Spinal cord (tissue), 10 donors: ENCODE data around the gene UVRAG. TPM values are rescaled to one million over a fixed set of nuclear protein-coding genes. Genes with fewer than 3 reads are reported as not detected.

Experiments used
- DNase-seq, 6 donors: peaks; one replicate each; pipeline versions ENCODE4 v3.0.0 to v3.0.0-alpha.2; 2013 to 2015; ENCODE audit warnings: low spot score in 6 of 6, low read depth in 4 of 6
- H3K27ac ChIP-seq: one replicate; pipeline ENCODE4 v1.5.1; 2013; ENCODE audit warnings: low read depth, low read length, control low read depth
- H3K27me3 ChIP-seq: one replicate; pipeline ENCODE4 v1.6.1; 2013; ENCODE audit warnings: low read length; ENCODE audit not compliant: control insufficient read depth, insufficient read depth
- H3K36me3 ChIP-seq: one replicate; pipeline ENCODE4 v1.6.1; 2013; ENCODE audit warnings: low read length; ENCODE audit not compliant: control insufficient read depth, insufficient read depth
- H3K4me1 ChIP-seq: one replicate; pipeline ENCODE4 v1.6.1; 2013; ENCODE audit warnings: low read length; ENCODE audit not compliant: control insufficient read depth, insufficient read depth
- H3K4me3 ChIP-seq: one replicate; pipeline ENCODE4 v1.5.1; 2013; ENCODE audit warnings: low read depth, low read length, control low read depth
- H3K9me3 ChIP-seq: one replicate; pipeline ENCODE4 v1.6.1; 2013; ENCODE audit warnings: low read length; ENCODE audit not compliant: control insufficient read depth, insufficient read depth
- WGBS: methylation state at CpG from one replicate; pipeline ENCODE4 v1.1.5; 2013; ENCODE audit warnings: missing lambda C conversion rate; ENCODE audit not compliant: insufficient coverage; 5-methylcytosine and 5-hydroxymethylcytosine counted together
- polyA plus RNA-seq, 2 donors: library from polyadenylated mRNA; unstranded; fragments of 120-200 nt; gene quantifications; one replicate each; pipeline ENCODE4 v1.2.1, GENCODE V29; 2013; ENCODE audit not compliant: insufficient read length in 2 of 2
- total RNA-seq, 2 donors: library from RNA; depleted of rRNA in 1 of 2; stranded (reverse); fragments of 120-200 nt in 1 of 2; fragments of >200 nt in 1 of 2; gene quantifications; one replicate each; pipeline versions ENCODE4 v1.2.3 to v1.2.4, GENCODE V29; 2013 to 2014
- donor health status: healthy.

The UVRAG gene
- total and polyA plus RNA-seq, 4 donors = 17.8 to 40.8 (median 22.3) TPM

DNA sequence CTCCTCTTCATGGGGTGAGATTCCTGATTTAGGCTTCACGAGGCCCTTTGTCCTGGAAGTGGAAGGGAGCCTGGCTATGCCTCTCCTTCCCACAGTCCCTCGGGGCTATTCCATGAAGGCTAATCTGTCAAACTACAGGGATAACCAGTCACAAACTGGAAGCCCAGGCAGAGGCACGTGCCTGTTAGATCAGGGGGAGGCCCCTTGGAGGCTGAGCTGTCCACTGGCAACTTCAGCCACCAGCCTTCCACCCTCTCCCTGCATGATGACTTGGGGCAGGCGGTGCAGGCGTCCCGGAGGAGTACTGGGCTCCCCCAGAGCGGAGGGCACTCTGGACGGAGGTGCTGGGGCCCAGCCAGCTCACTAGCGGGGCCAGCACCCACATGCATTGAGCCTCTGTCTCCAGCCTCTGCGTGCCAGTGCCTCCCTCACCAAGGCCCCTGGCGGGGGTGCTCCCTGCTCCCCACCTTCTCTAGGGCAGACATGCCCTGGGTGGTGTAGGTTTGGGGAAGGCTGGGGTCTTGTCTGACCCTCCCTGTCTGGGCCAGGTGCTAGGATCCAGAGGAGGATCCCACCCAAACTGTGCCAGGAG lies 348.4 kb downstream of the UVRAG start:
- H3K4me1 ChIP-seq = peaks cover 28% of the 10 kb centered on the region
- no peaks in the 10 kb centered on the region for H3K9me3 ChIP-seq
- H3K27ac ChIP-seq = no peak overlapping the region
- no peaks in the 10 kb centered on the region for H3K36me3 ChIP-seq
- H3K4me3 ChIP-seq = no peak overlapping the region
- peaks cover 2% of the 10 kb centered on the region for H3K27me3 ChIP-seq
- 83% methylated on average over 6 of the region's 11 CpGs for WGBS
- no peak for DNase-seq

GRCh38 chr11:76164081-76164480 lies 349.1 kb downstream of the UVRAG start:
- H3K9me3 ChIP-seq = no peaks in the 10 kb centered on the region
- 88% methylated on average over 6 of the region's 13 CpGs for WGBS
- no peaks in the 10 kb centered on the region for H3K36me3 ChIP-seq
- no peak overlapping the region for H3K27ac ChIP-seq
- peaks cover 2% of the 10 kb centered on the region for H3K27me3 ChIP-seq
- H3K4me3 ChIP-seq = no peak overlapping the region
- peaks cover 28% of the 10 kb centered on the region for H3K4me1 ChIP-seq
- DNase-seq = no peak

- H3K27me3 ChIP-seq = peaks cover 2% of the 10 kb centered on the region
- no peaks in the 10 kb centered on the region for H3K36me3 ChIP-seq
- no peak overlapping the region for H3K4me3 ChIP-seq
- 90% methylated on average over 50 of the region's 50 CpGs for WGBS
- peaks cover 19% of the 10 kb centered on the region for H3K4me1 ChIP-seq
- H3K9me3 ChIP-seq = no peaks in the 10 kb centered on the region
- DNase-seq = no peak
- no peak overlapping the region for H3K27ac ChIP-seq
Observed at GRCh38 chr11:76164861-76165751, 350.1 kb downstream of the UVRAG start.

GRCh38 chr11:76166314-76166713 lies 351.3 kb downstream of the UVRAG start:
- no peak overlapping the region for H3K4me3 ChIP-seq
- H3K27me3 ChIP-seq = no peaks in the 10 kb centered on the region
- DNase-seq = no peak
- peaks cover 7% of the 10 kb centered on the region for H3K4me1 ChIP-seq
- H3K9me3 ChIP-seq = no peaks in the 10 kb centered on the region
- H3K27ac ChIP-seq = no peak overlapping the region
- WGBS = 50% methylated on average over 6 of the region's 6 CpGs
- no peaks in the 10 kb centered on the region for H3K36me3 ChIP-seq

DNA sequence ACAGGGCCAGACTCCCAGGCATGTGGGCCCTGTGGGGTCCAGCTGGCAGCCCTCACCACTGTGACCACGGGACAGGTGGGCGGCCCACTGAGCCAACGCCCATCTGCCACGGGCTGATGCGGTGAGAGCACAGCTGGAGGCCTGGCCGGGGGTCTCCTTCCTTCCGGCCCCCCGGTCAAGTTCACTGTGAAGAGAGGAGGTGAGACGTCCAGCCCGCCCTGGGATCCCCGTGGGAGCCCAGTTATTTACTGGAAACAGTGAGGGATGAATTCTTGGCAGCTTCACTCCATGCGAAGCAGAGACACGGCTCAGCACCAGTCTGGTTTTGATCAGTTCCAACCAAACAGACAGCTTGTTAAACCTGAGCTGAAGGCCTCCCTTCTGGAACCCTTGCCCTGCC lies 352.6 kb downstream of the UVRAG start:
- WGBS = 74% methylated on average over 13 of the region's 13 CpGs

GRCh38 chr11:76169473-76169896 lies 354.5 kb downstream of the UVRAG start:
- peaks cover 5% of the 10 kb centered on the region for H3K4me1 ChIP-seq
- H3K4me3 ChIP-seq = no peak overlapping the region
- 79% methylated on average over 8 of the region's 15 CpGs for WGBS
- no peak for DNase-seq
- H3K27ac ChIP-seq = no peak overlapping the region
- no peaks in the 10 kb centered on the region for H3K27me3 ChIP-seq
- no peaks in the 10 kb centered on the region for H3K9me3 ChIP-seq
- no peaks in the 10 kb centered on the region for H3K36me3 ChIP-seq

More for the DNA sequence above, 352.6 kb downstream of the UVRAG start:
- Histone ChIP-seq H3K4me1 (peaks cover 4% of the 10 kb centered on the region), H3K36me3 (no peaks in the 10 kb centered on the region), H3K27ac (no peak overlapping the region), H3K9me3 (no peaks in the 10 kb centered on the region), H3K27me3 (no peaks in the 10 kb centered on the region), H3K4me3 (no peak overlapping the region)
- no peak for DNase-seq

DNA sequence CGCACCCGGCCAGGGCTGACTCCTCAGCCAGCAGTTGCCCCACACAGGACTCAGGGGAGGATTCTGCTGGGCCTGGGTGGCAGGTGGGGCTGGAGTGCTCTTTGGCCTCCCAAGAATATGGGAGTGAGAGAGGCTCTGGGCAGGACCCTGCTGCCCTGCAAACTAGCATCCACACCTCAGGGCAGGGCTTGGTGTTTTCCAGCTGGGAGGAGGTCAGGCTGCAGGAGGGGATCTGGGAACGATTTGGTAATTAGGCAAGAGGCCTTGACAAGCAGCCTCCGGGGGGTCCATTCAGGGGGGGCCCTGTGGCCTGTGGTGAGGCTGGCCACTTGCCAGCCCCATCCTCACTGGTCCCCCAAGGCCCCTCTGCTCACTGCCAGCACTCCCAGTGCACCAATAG lies 355.5 kb downstream of the UVRAG start:
- no peak overlapping the region for H3K27ac ChIP-seq
- no peaks in the 10 kb centered on the region for H3K27me3 ChIP-seq
- no peak overlapping the region for H3K4me3 ChIP-seq
- DNase-seq = no peak
- H3K4me1 ChIP-seq = peaks cover 5% of the 10 kb centered on the region
- WGBS = no CpG with 5 or more reads among the region's 4 CpGs
- no peaks in the 10 kb centered on the region for H3K9me3 ChIP-seq
- no peaks in the 10 kb centered on the region for H3K36me3 ChIP-seq

DNA sequence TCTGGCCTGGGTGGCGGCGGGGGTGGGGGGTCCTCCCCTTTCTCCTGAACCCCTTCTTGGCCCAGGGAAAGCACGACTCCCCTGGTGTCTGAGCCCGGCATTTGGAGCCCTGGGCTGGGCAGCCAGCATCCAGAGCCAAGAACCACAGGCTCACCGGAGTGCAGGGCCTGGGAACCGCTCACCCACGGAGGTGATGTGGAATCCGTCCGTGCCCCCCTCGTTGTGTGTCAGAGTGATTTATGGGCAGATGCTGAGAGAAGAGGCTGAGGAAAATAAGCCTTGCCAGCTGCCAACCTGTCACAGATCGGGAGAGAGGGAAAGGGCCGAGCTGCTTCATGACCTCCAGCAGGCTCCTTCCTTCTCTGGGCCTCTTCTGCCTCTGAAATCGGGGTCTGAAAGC lies 357.6 kb downstream of the UVRAG start:
- Histone ChIP-seq H3K4me3 (no peak overlapping the region), H3K36me3 (no peaks in the 10 kb centered on the region), H3K4me1 (peaks cover 5% of the 10 kb centered on the region), H3K27ac (no peak overlapping the region), H3K27me3 (no peaks in the 10 kb centered on the region), H3K9me3 (no peaks in the 10 kb centered on the region)
- peak in 1 of 6 donors; percentile 48 for DNase-seq
- WGBS = 35% methylated on average over 13 of the region's 13 CpGs

- H3K27ac ChIP-seq = no peak overlapping the region
- no peak overlapping the region for H3K4me3 ChIP-seq
- no peaks in the 10 kb centered on the region for H3K27me3 ChIP-seq
- H3K36me3 ChIP-seq = no peaks in the 10 kb centered on the region
- no peak for DNase-seq
- no CpG with 5 or more reads among the region's 8 CpGs for WGBS
- peaks cover 5% of the 10 kb centered on the region for H3K4me1 ChIP-seq
- H3K9me3 ChIP-seq = no peaks in the 10 kb centered on the region
Observed at GRCh38 chr11:76173663-76174062, 358.7 kb downstream of the UVRAG start.

GRCh38 chr11:76174330-76174729 lies 359.3 kb downstream of the UVRAG start:
- no peaks in the 10 kb centered on the region for H3K36me3 ChIP-seq
- H3K4me1 ChIP-seq = peaks cover 5% of the 10 kb centered on the region
- no peak overlapping the region for H3K4me3 ChIP-seq
- H3K27ac ChIP-seq = no peak overlapping the region
- no peak for DNase-seq
- no peaks in the 10 kb centered on the region for H3K9me3 ChIP-seq
- H3K27me3 ChIP-seq = no peaks in the 10 kb centered on the region
- 97% methylated on average over 5 of the region's 5 CpGs for WGBS
